Suprapubic skin (tissue), 4 donors: ENCODE measurements around the gene AIG1. TPM values are rescaled to one million over a fixed set of nuclear protein-coding genes. Genes with fewer than 3 reads are reported as not detected.
"Not testable (repeated sequence)": the region's sequence is repeated elsewhere in the genome, so short reads cannot be mapped to it uniquely, and the experiment has no call there.

Experiments
- DNase-seq, 2 donors: peaks; one replicate each; pipeline ENCODE4 v3.0.0-alpha.2; 2019; ENCODE audit warnings: low spot score in 2 of 2
- H3K27ac ChIP-seq: fragments of 200-600 bp; sonication (generic); one replicate; pipeline ENCODE4 v1.5.1; 2019
- H3K27me3 ChIP-seq: fragments of 200-600 bp; sonication (generic); one replicate; pipeline ENCODE4 v1.5.1; 2019
- H3K36me3 ChIP-seq: fragments of 200-600 bp; sonication (generic); one replicate; pipeline ENCODE4 v1.5.1; 2019
- H3K4me1 ChIP-seq: fragments of 200-600 bp; sonication (generic); one replicate; pipeline ENCODE4 v1.5.1; 2019
- H3K4me3 ChIP-seq: fragments of 200-600 bp; sonication (generic); one replicate; pipeline ENCODE4 v1.5.1; 2019; ENCODE audit warnings: mild to moderate bottlenecking
- H3K9me3 ChIP-seq: fragments of 200-600 bp; sonication (generic); one replicate; pipeline ENCODE4 v1.5.1; 2019
- CTCF ChIP-seq, 2 donors: fragments of 200-600 bp in 1 of 2; fragments of 450-650 bp in 1 of 2; sonication (generic) in 1 of 2; IDR thresholded peaks; one replicate each; pipeline ENCODE4 v1.5.1; 2016 to 2019; ENCODE audit warnings: antibody characterized with exemption in 2 of 2, mild to moderate bottlenecking in 1 of 2, moderate library complexity in 1 of 2
- EP300 ChIP-seq: sonication (generic); formaldehyde crosslinking; IDR thresholded peaks from one replicate; pipeline ENCODE4 v1.6.1; 2017; ENCODE audit warnings: antibody characterized with exemption
- POLR2A ChIP-seq, 2 donors: fragments of 450-650 bp; IDR thresholded peaks; one replicate each; pipeline ENCODE4 v1.6.1; 2017; ENCODE audit warnings: antibody characterized with exemption in 2 of 2, mild to moderate bottlenecking in 2 of 2, moderate library complexity in 2 of 2
- POLR2AphosphoS5 ChIP-seq, 3 donors: sonication (generic); formaldehyde crosslinking; IDR thresholded peaks; one replicate each; pipeline ENCODE4 v1.6.1; 2017; ENCODE audit warnings: antibody characterized with exemption in 3 of 3
- WGBS: methylation state at CpG from one replicate; pipeline ENCODE4 v1.1.5; 2018; 5-methylcytosine and 5-hydroxymethylcytosine counted together
- total RNA-seq, 4 donors: library from RNA; depleted of rRNA; stranded (reverse); fragments of >200 nt; gene quantifications; one replicate each; pipeline ENCODE4 v1.1.0, GENCODE V29; 2016

Gene AIG1
- total RNA-seq, 4 donors from 2014 or later: 14.5 to 22.1 (median 19.7) TPM

- 91% methylated on average over 1 of the region's 1 CpG for WGBS
- peaks cover 5% of the 10 kb centered on the region for H3K4me1 ChIP-seq
- H3K4me3 ChIP-seq: no peak overlapping the region
- no peaks in the 10 kb centered on the region for H3K9me3 ChIP-seq
- DNase-seq: no peak
- no peaks in the 10 kb centered on the region for H3K27me3 ChIP-seq
- TF ChIP-seq POLR2A (IDR thresholded peaks at IDR 0.05) (no peak), CTCF (IDR thresholded peaks at IDR 0.05) (no peak), EP300 (no peak), POLR2AphosphoS5 (IDR thresholded peaks at IDR 0.05) (no peak)
- H3K27ac ChIP-seq: no peak overlapping the region
- H3K36me3 ChIP-seq: no peaks in the 10 kb centered on the region
Measured at GRCh38 chr6:143238306-143238705, 177.6 kb downstream of the AIG1 start.

- Histone ChIP-seq H3K27ac (no peak overlapping the region), H3K9me3 (no peaks in the 10 kb centered on the region), H3K36me3 (no peaks in the 10 kb centered on the region), H3K4me1 (no peaks in the 10 kb centered on the region), H3K4me3 (no peak overlapping the region), H3K27me3 (no peaks in the 10 kb centered on the region)
- 87% methylated on average over 4 of the region's 4 CpGs for WGBS
- DNase-seq: no peak
- TF ChIP-seq POLR2A (IDR thresholded peaks at IDR 0.05): no peak
- no peak for TF ChIP-seq CTCF (IDR thresholded peaks at IDR 0.05)
- no peak for TF ChIP-seq EP300
- no peak for TF ChIP-seq POLR2AphosphoS5 (IDR thresholded peaks at IDR 0.05)
Measured at GRCh38 chr6:143241111-143241510, 180.4 kb downstream of the AIG1 start.

GRCh38 chr6:143241911-143242310, 181.2 kb downstream of the AIG1 start:
- 89% methylated on average over 5 of the region's 5 CpGs for WGBS
- DNase-seq: no peak
- Histone ChIP-seq H3K27me3 (no peaks in the 10 kb centered on the region), H3K4me1 (no peaks in the 10 kb centered on the region), H3K4me3 (no peak overlapping the region), H3K9me3 (no peaks in the 10 kb centered on the region), H3K27ac (no peak overlapping the region), H3K36me3 (no peaks in the 10 kb centered on the region)
- no peak for TF ChIP-seq POLR2A (IDR thresholded peaks at IDR 0.05)
- TF ChIP-seq CTCF (IDR thresholded peaks at IDR 0.05): no peak
- TF ChIP-seq POLR2AphosphoS5 (IDR thresholded peaks at IDR 0.05): no peak
- TF ChIP-seq EP300: no peak

GRCh38 chr6:143243786-143244185, 183.1 kb downstream of the AIG1 start:
- TF ChIP-seq POLR2A (IDR thresholded peaks at IDR 0.05) (no peak), CTCF (IDR thresholded peaks at IDR 0.05) (no peak), POLR2AphosphoS5 (IDR thresholded peaks at IDR 0.05) (no peak), EP300 (no peak)
- WGBS: 50% methylated on average over 1 of the region's 1 CpG
- H3K36me3 ChIP-seq: no peaks in the 10 kb centered on the region
- no peak overlapping the region for H3K27ac ChIP-seq
- DNase-seq: no peak
- no peaks in the 10 kb centered on the region for H3K9me3 ChIP-seq
- no peaks in the 10 kb centered on the region for H3K27me3 ChIP-seq
- H3K4me1 ChIP-seq: no peaks in the 10 kb centered on the region
- H3K4me3 ChIP-seq: no peak overlapping the region

- TF ChIP-seq POLR2AphosphoS5 (IDR thresholded peaks at IDR 0.05) (no peak), CTCF (IDR thresholded peaks at IDR 0.05) (no peak), POLR2A (IDR thresholded peaks at IDR 0.05) (no peak), EP300 (no peak)
- 89% methylated on average over 6 of the region's 6 CpGs for WGBS
- no peaks in the 10 kb centered on the region for H3K4me1 ChIP-seq
Measured at GRCh38 chr6:143245656-143246055, 185.0 kb downstream of the AIG1 start.

GRCh38 chr6:143246166-143246775, 185.6 kb downstream of the AIG1 start:
- H3K27me3 ChIP-seq, H3K4me1 ChIP-seq, H3K36me3 ChIP-seq, H3K27ac ChIP-seq, DNase-seq, H3K9me3 ChIP-seq, H3K4me3 ChIP-seq: not testable (repeated sequence)
- WGBS: 86% methylated on average over 4 of the region's 4 CpGs

More at GRCh38 chr6:143245656-143246055, 185.0 kb downstream of the AIG1 start:
- Histone ChIP-seq H3K27me3 (no peaks in the 10 kb centered on the region), H3K4me3 (no peak overlapping the region), H3K9me3 (no peaks in the 10 kb centered on the region), H3K27ac (no peak overlapping the region), H3K36me3 (no peaks in the 10 kb centered on the region)
- DNase-seq: no peak
